NCI-H524 treated with DMSO at 0.1 percent for 48 hours (cell line): Measurements from ENCODE around the gene LCOR.
"Not testable (repeated sequence)": the region's sequence is repeated elsewhere in the genome, so short reads cannot be mapped to it uniquely, and the experiment has no call there.

ENCODE experiments used
- DNase-seq: peaks from one replicate; lab custom pipeline; 2025; lab: John Stamatoyannopoulos, UW

The LCOR gene

DNA sequence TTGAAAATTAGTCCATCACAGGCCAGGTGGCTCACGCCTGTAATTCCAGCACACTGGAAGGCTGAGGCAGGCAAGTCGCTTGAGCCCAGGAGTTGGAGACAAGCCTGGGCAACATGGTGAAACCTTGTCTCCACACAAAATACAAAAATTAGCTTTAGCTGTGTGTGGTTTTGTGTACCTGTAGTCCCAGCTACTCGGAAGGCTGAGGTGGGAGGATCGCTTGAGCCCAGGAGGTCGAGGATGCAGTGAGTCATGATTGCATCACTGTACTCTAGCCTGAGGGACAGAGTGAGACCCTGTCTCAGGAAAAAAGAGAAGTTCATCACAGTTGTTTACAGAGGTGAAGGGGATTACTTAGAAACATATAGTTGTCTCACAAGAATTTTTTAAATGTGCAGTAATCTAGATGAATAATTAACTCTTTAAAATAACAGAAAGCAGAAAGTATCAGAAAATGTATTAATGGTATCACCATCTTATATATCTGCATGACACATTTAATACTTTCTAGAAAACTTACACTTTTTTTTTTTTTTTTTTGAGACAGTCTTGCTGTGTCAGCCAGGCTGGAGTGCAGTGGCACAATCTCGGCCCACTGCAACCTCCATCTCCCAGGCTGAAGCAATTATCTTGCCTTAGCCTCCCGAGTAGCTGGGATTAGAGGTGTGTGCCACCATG is 8.9 kb downstream of the LCOR start:
- DNase-seq = no peak

DNA sequence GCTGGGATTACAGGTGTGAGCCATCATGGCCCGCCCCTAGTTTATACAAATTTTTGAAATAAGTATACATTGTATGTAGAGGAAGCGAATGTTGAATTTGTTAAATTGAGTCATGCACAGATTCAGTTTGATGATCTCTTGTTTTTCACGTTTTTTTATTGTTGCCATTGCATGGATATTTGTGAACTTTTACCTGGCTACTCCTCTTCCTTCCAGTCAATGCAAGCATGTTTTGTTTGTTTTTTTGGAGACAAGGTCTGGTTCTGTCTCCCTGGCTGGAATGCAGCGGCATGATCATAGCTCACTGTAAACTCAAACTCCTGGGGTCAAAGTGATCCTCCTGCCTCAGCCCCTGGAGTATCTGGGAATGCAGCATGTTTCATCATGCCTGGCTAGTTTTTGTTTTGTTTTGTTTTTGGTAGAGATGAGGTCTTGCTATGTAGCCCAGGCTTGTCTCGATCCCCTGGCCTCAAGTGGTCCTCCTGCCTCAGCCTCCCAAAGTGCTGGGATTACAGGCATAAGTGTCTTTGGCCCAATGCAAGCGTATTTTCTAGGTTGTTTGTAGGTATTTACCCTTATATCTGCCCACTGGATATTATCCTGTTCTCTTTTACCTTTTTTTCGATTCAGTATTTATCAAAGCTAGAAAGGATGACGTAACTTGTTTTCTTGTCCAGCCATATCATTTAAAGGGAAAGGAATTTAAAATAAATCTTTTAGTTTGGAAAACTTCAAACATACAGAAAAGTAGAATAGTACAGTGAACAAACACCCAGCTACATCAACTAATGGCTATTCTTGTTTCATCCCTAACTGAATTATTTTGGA is 11.0 kb downstream of the LCOR start:
- DNase-seq = no peak

DNA sequence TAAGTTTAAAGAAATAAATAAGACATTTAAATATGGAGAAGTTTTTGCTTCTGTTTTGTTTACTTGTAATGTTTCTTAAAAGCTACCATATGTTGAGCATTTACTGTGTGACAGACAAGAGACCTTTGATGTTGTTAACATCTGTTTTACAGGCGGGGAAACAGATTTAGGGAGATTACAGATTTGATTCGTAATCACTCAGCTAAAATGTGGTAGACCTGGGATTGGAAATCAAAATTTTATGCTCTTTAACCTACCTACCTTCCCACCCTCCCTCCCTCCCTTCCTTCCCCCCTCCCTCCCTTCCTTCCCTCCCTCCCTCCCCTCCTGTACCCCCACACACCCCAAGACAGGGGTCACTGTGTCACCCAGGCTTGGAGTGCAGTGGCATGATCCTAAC is 11.7 kb downstream of the LCOR start:
- DNase-seq = no peak

DNA sequence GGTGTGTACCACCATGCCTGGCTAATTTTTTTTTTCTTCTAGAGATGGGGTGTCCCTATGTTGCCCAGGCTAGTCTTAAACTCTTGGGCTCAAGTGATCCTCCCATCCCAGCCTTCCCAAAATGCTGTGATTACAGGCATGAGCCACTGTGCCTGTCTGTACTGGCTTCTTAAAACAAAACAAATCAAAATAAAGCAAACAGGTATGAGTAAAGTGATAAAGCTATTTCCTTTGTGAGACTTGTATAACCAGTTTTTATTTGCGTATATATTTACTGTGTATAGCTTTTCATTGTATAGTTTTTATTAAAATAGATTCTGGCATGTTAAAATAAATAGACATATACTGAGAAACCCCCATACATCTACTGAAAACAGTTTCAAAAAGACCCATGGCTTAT is 14.3 kb downstream of the LCOR start:
- DNase-seq = no peak

DNA sequence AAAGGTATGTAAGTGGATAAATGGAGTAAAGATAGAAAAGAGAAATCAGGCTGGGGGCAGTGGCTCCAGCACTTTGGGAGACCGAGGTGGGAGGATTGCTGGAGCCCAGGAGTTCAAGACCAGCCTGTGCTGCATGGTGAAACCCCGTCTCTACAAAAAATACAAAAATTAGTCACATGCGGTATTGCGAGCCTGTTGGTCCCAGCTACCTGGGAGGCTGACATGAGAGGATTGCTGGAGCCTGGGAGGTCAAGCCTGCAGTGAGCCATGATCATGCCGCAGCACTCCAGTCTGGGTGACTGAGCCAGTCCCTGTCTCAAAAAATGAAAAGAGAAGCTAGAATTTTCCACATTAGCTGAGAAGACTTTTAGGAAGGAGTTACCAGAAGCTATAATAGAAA is 14.8 kb downstream of the LCOR start:
- no peak for DNase-seq

DNA sequence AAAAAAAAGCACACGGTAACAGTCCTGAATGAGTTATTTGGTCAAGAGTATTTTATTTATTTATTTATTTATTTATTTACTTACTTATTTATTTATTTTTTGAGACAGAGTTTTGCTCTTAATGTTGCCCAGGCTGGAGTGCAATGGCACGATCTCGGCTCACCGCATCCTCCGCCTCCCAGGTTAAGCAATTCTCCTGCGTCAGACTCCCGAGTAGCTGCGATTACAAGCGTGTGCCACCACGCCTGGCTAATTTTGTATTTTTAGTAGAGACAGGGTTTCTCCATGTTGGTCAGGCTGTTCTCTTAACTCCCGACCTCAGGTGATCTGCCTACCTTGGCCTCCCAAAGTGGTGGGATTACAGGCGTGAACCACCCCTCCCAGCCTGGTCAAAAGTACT is 15.3 kb downstream of the LCOR start:
- DNase-seq = not testable (repeated sequence)

DNA sequence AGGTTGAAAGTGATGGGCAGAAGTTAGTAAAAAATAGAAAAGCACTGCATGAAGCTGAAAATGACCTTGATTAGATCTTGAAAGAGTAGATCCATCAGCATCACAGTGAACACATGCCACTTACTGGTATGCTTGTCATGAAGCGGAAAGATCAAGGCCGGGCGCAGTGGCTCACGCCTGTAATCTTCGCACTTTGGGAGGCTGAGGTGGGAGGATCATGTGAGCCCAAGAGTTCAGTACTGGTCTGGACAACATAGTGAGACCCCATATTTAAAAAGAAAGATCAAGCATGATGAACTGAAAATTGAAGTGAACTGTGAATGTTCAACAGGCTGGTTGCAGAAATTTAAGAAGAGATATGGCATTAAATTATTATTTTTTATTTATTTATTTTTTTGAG is 18.0 kb downstream of the LCOR start:
- no peak for DNase-seq

DNA sequence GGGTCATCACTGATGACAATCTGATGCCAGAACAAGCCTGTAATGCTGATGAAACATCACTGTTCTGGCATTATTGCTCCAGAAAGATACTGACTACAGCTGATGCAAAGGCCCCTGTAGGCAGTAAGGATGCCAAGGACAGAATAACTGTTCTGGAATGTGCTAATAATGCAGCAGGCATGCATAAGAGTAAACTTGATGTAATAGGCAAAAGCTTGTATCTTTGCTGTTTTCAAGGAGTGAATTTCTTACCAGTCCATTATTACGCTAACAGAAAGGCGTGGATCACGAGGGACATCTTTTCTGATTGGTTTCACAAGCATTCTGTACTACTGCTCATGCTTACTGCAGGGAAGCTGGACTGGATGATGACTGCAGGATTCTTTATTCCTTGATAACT is 18.7 kb downstream of the LCOR start:
- no peak for DNase-seq

DNA sequence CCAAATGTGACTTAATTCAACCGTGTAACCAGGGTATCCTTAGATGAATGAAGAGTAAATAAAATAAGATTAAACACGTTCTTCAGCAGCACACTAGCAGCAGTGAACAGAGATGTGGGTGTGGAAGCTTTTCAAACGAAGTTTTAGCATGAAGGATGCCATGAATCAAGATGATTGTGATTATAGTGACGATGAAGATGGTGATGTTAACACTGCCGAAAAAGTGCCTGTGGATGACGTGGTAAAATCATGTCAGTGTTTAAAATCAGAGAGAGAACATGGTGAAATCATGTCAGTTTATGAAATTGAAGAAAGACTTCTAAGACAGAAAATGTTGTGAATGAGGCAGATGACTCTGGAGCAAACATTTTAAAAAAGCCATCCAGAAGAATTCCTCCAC is 19.2 kb downstream of the LCOR start:
- no peak for DNase-seq

DNA sequence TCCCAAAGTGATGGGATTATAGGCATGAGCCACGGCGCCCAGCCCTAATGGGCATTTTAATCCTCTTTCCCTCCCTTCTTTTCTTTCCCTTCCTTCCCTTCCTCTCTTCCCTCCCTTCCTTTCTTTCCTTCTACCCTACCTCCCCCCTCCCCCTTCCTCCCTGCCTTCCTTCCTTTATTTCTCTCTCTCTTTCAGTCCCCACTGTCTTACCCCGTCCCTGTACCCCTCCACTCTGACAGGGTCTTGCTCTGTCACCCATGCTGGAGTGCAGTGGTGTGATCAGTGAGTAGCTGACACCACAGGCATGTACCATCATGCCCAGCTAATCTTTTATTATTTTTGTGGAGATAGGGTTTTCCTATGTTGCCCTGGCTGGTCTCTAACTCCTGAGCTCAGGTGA is 24.2 kb downstream of the LCOR start:
- DNase-seq = no peak

DNA sequence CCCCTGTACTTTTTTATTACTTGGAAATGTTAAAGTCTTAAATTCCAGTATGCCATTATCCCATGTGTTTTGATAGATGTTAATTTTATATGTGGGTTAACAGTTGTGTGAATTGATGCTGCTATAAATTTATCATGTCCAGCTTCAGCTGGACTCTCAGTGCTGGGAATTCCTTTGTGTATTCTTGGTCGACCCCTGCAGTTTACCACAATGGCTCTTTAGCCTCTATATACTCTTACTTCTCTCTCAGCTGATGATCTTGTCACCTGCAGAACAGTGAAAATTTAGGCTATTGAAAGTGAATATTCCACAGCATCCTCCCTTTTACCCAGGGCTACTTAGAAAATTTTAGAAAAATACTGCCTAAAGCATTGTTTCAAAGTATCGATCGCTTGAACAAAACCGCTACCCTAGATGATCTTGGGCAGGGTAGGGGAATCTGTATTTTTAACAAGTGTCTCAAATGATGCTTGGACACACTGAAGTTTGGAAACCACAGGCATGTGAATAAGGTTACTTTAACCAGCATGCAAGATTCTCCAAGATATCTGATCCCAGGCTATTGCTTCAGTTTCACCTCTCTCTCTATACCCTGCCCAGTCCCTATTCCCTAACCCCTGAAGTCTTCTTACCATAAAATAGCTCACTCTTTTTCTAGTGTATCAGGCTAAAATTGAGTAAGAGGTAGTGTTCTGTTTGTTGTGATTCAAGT is 25.4 kb downstream of the LCOR start:
- no peak for DNase-seq

DNA sequence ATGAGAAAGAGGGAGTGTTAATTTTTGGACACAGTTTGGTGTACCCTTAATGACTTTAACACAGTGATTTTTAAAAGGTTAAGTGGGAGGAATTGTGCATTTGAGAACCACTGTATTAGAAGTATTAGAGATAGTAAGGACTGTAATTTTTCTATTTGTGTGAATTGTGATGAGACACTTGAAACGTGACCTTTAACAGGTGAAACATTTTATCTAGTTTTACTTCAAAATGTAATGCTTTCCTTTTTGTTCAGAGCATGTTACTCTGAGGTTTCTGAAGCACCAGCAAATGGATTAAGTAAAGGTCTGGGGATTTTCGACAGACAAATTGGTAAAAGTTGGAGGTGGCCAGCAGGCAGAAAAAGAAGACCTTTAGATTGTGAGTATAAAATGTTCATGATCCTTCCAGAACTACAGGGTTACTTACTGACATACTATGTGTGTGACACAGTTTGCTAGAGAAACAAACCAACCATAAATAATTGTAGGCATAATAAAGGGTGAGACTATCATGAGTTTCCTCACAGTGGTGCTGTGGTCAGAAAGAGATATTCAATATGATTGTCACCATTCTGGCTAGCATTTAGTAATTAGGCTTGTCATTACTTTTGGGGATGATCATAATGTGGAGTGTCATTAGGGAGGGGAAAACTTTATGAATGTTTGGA is 26.1 kb downstream of the LCOR start:
- DNase-seq = no peak

DNA sequence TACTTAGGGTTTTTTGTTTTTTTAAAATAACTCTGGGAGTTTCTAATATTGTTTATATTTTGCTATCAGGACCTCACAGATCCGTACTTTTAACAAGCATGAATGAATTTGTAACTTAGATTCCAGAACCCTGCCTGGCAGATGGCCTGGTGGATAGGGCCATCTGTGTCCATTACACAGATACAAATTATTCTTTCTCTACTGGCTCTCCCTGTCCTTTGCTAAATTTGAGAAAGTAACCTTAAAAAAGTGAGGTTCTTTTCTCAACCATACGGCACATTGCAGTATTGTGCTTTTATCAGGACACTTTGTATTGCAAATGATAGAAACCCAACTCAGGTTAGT is 26.6 kb downstream of the LCOR start:
- DNase-seq = no peak

DNA sequence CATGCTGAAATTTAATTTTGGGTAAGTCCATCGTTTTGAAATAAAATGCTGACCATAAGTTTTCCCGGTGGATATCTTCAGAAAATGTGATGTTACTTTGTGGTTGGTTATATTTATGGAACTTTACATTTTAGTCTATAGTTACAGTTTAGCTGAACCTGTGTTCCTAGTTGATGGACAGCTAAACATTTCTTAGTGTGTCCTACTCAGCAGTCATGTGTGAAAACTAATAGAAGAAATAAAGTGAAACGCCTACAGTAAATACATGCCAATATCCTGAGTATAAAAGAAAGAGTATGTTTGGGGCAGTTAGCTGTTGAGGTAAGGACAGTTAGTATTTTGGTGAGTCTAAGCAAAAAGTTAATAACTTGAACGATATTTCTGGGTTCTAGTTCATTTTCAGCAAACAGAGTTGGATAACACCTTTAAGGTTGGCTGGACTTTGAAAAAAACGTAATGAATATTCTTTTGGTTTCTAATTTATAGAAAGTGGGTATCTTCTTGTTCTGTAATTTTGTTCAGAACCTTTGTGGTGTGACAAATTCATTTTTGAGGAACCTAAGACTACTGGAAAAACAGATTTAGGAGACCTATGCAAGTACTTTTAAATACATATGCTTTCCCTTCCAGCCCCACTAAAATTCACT is 28.7 kb downstream of the LCOR start:
- DNase-seq = no peak

DNA sequence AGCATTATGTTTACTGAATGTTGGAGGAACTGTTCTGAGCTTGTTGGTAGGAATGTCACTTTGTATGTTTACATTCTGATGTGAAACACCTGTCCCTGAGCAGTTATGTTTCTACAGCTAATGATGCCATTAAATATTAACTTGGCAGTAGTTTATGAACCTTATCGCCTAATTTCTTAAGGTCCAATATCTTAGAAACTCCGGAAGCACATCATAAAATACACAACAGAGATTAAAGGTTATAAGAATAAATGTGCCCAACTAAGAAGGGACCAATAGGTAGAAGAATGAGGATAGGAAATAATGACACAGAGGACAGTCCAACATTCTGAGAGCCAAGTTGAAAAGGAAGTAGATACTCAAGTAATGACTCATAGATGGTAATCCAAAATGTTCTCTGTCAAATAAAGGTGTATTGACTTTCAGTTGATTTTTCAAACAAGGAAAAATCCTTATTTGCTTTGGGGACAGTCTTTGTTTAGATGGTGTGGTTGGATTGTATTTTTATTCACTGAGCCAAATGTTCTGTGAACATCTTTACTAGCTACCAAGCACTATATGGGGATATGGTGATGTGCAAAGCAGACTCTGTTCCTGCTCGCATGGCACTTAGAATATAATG is 31.9 kb downstream of the LCOR start:
- no peak for DNase-seq

DNA sequence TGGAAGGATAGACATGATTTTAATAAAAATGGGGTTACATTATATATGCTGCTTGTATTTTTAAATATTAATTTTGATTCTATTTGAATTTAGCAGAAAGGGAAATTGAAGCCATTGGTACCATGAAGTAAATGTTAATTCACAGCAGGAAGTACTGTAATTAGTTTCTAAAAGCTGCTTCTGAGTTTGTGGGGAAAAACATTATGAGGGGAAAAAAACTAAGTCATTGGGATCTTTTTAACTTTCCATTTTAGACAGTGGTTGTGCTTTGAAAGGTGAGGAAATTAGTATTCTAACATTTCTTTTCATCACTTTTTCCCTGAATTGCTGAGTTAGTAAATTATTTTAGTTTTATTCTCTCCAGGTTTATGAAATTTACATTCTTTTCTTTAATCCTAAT is 41.0 kb downstream of the LCOR start:
- no peak for DNase-seq

DNA sequence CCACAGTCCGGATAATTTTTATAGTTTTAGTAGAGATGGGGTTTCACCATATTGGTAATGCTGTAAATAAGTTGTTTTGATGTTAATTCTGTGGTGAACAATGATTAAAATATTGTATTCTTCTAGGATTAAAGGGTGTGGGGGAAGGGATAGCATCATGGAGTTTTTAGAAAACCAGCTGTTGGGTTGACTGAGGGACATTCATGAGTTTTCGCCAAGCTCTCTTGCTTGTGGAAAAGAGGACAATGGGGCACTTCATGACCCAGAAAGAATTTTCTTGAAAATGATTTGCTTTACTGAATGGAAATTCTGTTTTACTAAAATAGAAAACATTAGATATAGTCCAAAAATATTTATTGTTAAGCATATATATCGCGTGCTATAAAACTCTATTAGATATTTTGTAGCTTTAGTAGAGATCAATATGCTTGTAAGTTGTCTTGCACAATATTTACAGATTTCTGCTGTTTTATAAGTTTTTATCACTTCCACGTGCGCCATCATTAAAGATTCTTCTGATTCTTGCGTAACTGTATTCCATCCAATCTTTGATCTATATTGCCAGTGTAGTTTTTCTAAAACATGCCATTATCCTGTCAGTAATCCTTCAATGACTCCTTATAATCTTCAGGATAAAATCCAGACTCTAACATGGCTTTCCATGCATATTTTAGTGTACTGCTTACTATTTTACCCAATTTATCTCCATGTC is 41.8 kb downstream of the LCOR start:
- DNase-seq = no peak

DNA sequence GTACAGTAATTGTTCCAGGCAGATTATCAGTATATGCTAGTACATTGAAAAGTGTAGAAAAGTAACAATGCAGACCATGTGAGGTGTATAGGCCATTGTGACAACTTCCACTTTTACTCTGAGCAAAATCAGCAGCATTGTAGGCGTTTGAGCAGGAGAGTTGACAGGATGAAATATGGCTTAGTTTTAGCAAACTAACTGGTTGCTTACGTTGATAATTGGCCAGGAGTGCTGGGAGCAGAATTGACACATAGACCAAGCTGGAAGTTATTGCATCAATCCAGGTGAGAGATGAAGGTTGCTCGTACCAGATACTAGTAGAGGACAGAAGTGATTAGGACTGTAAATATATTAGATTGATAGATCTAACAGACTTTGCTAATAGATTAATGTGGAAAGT is 46.0 kb downstream of the LCOR start:
- DNase-seq = no peak

DNA sequence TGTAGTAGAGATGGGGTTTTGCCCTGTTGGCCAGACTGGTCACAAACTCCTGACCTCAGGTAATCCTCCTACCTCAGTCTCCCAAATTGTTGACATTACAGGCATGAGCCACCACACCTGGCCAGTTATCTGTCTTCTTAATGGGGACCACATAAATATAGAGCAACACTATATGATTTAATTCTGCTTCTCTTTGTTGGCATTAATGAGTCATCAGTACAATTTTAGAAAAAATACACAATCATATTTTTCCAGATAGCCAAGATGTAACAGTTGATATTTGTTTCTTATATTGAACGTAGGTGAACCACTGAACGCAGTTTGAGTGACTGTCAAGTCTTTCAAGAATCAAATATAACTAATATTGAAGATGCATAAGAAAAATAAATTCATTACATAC is 48.5 kb downstream of the LCOR start:
- DNase-seq = no peak

DNA sequence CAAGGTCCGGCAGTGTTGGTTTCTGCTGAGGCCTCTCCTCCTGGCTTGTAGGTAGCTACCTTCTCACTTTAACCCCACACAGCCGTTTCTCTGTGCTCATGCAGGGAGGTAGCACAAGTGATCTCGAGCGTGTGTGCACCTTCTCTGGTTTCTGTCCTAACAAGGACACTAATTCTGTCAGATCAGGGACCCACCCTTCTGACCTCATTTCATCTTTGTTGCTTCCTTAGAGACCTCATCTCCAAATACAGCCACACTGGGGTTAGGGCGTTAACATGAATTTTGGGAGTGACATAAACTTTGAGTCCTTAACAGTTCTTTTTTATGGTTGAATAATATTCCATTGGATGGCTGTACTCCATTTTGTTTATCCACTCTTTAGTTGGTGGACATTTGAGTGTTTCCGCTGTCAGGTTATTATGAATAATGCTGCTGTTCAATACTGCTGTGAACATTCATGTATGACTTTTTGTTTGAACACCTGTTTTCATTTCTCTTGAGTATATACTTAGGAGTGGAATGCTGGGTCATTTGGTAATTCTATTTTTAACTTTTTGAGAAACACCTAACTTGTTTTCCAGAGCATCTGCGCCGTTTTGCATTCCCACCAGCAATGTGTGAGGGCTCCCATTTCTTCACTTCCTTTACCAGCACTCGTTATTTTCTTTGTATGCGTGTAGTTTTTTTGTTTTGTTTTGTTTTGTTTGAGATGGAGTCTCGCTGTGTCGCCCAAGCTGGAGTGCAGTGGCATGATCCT is 57.5 kb downstream of the LCOR start:
- no peak for DNase-seq

DNA sequence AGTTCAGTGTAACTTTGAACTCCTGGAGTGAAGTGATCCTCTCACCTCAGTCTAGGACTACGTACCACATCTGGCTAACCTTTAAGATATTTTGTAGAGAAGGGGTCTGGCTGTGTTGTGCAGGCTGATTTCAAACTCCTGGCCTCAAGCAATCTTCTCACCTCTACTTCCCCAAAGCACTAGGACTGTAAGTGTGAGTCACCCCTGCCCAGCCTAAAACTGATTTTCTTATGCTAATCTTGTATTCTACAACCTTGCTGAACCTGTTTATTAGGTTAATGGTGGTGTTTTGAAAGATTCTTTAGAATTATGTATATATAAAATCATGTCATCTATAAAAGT is 58.0 kb downstream of the LCOR start:
- no peak for DNase-seq
